Stimulated activated naive CD8-positive, alpha-beta T cell treated with anti-CD3 and anti-CD28 coated beads, Interleukin-15, Interleukin-2, amounts not matched to agents 100 U/mL and 50 U/mL, for 24 hours (primary cell): Measurements from ENCODE around the gene AGAP3.

ENCODE experiments used
- ATAC-seq: fragments of 150-1000 bp; cut with Tn5 transposase; one replicate; pipeline ENCODE4 v1.10.0; 2021
- DNase-seq: peaks from one replicate; pipeline ENCODE4 v3.0.0; 2021

The AGAP3 gene

DNA sequence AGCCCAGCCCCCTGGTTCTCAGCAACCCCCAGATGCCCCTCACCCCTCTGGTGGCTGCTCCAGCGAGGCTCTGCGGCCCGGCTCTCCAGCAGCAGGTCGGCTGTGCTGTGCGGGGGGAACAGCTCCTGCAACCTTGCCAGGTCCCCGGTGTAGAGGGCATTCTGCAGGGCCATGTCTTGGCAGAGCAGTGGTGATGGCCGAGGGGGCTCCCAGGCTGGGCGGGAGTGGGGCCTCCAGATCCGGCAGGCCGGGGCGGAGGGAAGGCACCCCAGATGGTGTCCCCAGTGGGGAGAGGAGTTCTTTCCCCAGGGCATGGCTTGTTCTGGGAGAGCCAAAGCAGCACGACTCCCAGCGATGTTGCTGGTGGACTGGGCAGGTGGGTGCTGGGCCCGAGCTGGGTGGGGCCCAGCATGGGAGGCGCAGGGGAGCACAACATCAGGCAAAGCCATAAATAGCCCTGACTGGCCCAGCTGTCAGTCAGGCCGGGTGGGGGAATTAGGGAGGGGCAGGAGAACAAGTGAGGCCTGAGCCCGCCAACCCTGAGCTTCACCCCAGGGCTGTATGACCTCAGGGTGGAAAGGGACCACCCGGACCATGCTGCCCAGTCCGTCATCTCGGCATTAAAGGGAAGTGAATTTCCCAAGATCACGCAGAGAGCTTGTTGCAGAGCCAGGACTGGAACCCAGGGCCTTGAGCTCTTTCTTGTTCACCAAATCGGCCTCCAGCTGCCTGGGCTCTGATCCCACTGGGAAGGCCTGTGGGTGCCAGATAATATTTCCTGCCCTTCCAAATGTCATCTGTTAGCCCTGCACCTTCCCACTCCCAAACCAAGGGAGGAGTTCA is 101.4 kb downstream of the AGAP3 start:
- ATAC-seq (no peak), DNase-seq (no peak)

DNA sequence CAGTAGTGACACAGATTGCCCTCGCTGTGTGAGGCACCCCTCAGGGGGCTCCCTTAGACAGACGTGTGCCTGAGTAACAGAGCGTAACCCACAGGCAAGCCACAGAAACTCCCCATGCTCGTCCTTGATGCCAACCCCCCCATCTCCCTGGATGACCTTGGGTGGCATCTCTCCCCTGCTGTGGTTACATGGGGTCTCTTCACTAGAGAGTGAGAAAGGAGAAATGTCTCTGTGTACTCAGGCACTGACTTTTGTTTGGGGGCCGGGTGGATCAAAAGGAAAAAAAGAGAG is 101.9 kb downstream of the AGAP3 start:
- ATAC-seq (no peak), DNase-seq (no peak)

DNA sequence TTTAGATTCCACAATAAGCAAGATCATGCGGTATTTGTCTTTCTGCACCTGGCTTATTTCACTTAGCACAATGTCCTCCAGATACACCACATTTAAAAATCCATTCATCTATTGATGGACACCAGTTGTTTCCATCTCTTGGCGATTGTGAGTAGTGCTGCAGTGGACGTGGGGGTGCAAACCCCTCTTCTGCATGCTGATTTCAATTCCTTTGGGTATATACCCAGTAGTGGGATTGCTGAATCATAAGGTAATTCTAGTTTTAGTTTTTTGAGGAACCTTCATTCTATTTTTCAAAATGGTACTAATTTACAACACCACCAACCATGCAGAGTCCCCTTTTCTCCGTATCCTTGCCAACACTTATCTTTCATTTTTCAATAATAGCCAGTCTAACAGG is 102.8 kb downstream of the AGAP3 start:
- no peak for DNase-seq
- ATAC-seq, result no peak

DNA sequence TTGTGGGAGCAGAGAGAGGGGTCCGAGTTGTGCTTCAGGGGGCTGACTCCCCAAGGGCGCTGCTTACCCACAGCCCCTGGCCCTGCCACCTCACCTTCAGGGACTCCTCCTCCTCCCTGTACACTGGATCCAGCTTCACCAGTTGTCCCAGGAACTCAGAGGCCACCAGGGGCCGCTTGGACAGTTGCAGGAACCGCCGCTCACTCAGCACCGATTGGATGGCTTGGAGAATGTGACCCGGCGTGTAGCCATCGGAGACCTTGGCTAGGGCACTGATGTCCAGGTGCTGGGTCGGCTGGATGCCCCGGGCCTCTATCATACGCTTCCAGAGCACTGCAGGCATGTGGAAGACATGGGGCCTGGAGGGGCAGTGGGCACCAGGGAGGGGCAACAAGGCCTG is 105.3 kb downstream of the AGAP3 start:
- no peak for ATAC-seq
- no peak for DNase-seq

DNA sequence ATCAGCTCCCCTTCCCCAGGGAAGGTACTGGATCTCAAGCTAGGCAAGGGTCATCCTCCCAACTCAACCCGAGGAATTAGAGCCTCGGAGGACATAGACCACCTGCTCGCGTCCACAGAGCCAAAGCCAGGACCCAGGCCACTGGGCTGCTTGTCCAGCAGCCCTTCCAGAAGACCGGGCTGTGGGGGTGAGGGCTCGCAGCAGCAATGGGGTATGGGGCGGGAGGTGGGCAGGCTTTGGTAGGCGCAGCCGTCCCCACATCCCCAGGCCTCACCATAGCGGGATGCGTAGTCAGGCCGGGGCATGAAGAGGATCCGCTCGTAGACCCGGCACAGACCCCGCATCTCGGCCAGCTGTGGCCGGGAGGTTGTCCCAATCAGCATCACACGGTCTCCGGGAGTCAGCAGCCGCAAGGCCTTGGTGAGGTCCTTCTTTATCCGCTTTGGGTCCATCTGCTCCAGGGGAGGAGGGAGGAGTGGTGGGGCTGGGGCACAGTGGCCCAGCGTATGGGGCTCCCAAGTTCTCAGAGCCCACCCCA is 105.8 kb downstream of the AGAP3 start:
- ATAC-seq (no peak), DNase-seq (no peak)

DNA sequence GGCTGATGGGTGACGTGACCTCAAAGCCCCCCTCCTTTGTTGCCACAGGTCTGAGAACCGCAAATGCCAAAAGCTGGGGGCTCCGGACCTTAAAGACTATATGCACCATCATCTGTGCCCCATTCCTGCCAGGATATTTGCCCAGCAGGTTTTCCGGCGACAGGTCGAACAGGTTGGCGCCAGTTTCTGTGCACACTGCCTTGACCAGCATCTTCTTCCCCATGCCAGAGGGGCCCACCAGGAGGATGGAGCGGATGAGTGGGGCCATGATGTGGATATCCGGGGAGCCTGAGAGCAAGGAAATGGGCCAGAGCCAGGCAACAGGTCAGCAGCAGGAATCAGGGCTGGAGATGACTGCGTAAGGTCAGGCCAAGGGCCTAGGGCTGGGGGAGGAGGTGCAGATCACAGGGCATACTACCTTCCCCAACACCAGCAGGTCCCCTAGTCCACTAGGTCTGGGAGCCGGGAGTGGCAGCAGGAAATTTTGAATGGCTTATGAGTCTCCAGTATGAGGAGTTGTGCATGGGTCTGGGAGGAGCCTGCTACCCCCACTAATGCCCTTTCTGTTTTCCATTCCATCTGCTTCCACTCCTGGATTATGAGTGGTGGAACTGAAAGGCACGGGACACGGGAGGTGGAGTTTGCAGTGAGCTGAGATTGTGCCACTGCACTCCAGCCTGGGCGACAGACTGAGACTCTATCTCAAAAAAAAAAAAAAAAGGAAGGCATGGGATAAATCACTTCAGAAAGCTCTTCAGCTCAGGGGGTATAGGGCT is 107.1 kb downstream of the AGAP3 start:
- ATAC-seq, result no peak
- DNase-seq, result no peak
